ENCODE data around the gene MMP14. TPM values are rescaled to one million over a fixed set of nuclear protein-coding genes. Genes with fewer than 3 reads are reported as not detected.
A peak's percentile ranks its signal among the peaks of the same experiment; 100 is the strongest.

MMP14 gene
- total RNA-seq (2021) (22.4 and 34.8 TPM in 2 replicates), Bru-seq, nascent RNA (percentile 47 among the genes with signal in this experiment), BruChase-seq, experiment 1, labeled RNA remaining after a 2-hour chase (percentile 68 among the genes with signal in this experiment), BruChase-seq, experiment 2, labeled RNA remaining after a 6-hour chase (percentile 84 among the genes with signal in this experiment)
- long read RNA-seq, partial matches to known transcripts, result 4 of 6 reads
- long read RNA-seq, other reads (novel, unspliced or antisense), result 1 of 6 reads

DNA sequence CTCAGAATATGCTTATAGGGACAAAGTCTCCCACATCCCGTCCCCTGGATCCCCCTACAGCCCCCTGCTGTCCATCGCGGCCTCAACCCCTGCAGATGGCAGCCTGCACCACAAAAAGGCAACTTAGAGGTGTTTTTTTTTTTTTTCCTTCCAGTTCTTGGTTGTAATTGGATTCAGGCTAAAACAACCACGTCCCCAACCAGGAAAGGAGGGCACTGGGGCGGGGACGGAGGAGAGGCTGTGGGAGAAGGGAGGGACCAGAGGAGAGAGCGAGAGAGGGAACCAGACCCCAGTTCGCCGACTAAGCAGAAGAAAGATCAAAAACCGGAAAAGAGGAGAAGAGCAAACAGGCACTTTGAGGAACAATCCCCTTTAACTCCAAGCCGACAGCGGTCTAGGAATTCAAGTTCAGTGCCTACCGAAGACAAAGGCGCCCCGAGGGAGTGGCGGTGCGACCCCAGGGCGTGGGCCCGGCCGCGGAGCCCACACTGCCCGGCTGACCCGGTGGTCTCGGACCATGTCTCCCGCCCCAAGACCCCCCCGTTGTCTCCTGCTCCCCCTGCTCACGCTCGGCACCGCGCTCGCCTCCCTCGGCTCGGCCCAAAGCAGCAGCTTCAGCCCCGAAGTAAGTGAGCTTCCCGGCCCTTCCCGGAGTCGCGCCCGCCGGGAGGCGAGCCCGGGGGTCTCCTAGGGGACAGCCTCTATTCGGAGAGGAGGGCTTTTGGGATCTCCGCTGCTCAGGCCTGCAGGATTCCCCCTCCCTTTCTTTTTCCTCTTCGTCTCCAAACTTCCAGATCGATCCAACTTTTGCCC lies at the start of gene MMP14:
TSS of gene MMP14 (plus strand) at position 285 of the 813 bp plus-strand sequence. CDS start at position 518, 233 bp downstream.
- H4K20me1 ChIP-seq (ENCODE audit: insufficient read depth), result no peaks in the 10 kb centered on the region
- H3K4me1 ChIP-seq (replicated peaks; ENCODE audit: insufficient read depth), result no peaks in the 10 kb centered on the region
- TF ChIP-seq EZH2 (IDR thresholded peaks at IDR 0.05; ENCODE audit: low read depth), result no peak
- TF ChIP-seq, protein P1, sequence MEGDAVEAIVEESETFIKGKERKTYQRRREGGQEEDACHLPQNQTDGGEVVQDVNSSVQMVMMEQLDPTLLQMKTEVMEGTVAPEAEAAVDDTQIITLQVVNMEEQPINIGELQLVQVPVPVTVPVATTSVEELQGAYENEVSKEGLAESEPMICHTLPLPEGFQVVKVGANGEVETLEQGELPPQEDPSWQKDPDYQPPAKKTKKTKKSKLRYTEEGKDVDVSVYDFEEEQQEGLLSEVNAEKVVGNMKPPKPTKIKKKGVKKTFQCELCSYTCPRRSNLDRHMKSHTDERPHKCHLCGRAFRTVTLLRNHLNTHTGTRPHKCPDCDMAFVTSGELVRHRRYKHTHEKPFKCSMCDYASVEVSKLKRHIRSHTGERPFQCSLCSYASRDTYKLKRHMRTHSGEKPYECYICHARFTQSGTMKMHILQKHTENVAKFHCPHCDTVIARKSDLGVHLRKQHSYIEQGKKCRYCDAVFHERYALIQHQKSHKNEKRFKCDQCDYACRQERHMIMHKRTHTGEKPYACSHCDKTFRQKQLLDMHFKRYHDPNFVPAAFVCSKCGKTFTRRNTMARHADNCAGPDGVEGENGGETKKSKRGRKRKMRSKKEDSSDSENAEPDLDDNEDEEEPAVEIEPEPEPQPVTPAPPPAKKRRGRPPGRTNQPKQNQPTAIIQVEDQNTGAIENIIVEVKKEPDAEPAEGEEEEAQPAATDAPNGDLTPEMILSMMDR (conservative IDR thresholded peaks at IDR 0.05), result no peak
- intact Hi-C loops (cut with micrococcal nuclease; ENCODE audit: unreplicated experiment), result no loop called here
- H3K4me3 ChIP-seq, result peak within 1 kb of the TSS; percentile 57; the same call in 1 of the 2 replicates
- no peaks in the 10 kb centered on the region for H3K9me3 ChIP-seq (ENCODE audit: insufficient read depth, low read depth)
- TSS peak; percentile 13 for BruUV-seq (replicated peaks)
- peak within 1 kb of the TSS; percentile 81 for H2AFZ ChIP-seq
- DNase-seq, result no peak
- CTCF ChIA-PET, result no interaction called here
- no peaks in the 10 kb centered on the region for H3F3A ChIP-seq (ENCODE audit: insufficient read depth, low read depth)
- H3K27me3 ChIP-seq (ENCODE audit: insufficient read depth, low read depth), result no peaks in the 10 kb centered on the region
- H3K4me2 ChIP-seq, result peak within 1 kb of the TSS; percentile 58
- H3K36me3 ChIP-seq (ENCODE audit: low read depth), result no peaks in the 10 kb centered on the region
- H3K79me2 ChIP-seq (ENCODE audit: low read depth), result no peaks in the 10 kb centered on the region
- no peak within 1 kb of the TSS for H3K27ac ChIP-seq
- POLR2A ChIA-PET (ENCODE audit: unreplicated experiment), result interaction anchor here (0.7 kb wide), 1 partner anchor 313 kb away, joined by 3 read pairs; no protein-coding TSS in a partner anchor
- H3K9me2 ChIP-seq (ENCODE audit: insufficient read depth), result no peaks in the 10 kb centered on the region

DNA sequence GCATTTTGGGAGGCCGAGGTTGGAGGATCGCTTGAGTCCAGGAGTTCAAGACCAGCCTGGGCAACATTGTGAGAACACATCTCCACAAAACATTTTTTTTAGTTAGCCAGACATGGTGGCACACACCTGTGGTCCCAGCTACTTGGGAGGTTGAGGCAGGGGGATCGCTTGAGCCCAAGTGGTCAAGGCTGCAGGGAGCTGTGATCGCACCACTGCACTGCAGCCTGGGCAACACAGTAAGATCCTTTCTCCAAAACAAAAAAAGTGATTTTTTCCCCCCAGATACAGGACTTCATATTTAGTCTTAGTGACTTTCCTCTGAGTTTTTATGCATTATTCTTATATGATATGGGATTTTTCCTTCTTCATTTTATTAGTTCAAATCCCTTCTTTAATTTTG lies 49.7 kb upstream of the MMP14 start:
- no peak overlapping the region for H3K27ac ChIP-seq
- H3K4me1 ChIP-seq (replicated peaks; ENCODE audit: insufficient read depth), result peaks cover 19% of the 10 kb centered on the region
- no peak for DNase-seq
- intact Hi-C loops (cut with micrococcal nuclease; ENCODE audit: unreplicated experiment), result no loop called here
- H3K4me2 ChIP-seq, result no peak overlapping the region
- H3K9me2 ChIP-seq (ENCODE audit: insufficient read depth), result no peaks in the 10 kb centered on the region
- CTCF ChIA-PET, result no interaction called here
- H3K4me3 ChIP-seq, result no peak overlapping the region
- H2AFZ ChIP-seq, result no peak overlapping the region
- H3F3A ChIP-seq (ENCODE audit: insufficient read depth, low read depth), result 0 out of 2 replicates have a peak, but pooled peaks cover 4% of the 10 kb centered on the region
- POLR2A ChIA-PET (ENCODE audit: unreplicated experiment), result no interaction called here
- TF ChIP-seq, protein P1 (conservative IDR thresholded peaks at IDR 0.05), result no peak
- no peak for TF ChIP-seq EZH2 (IDR thresholded peaks at IDR 0.05; ENCODE audit: low read depth)
- no peaks in the 10 kb centered on the region for H3K36me3 ChIP-seq (ENCODE audit: low read depth)
- BruUV-seq (replicated peaks), result no TSS peak
- no peaks in the 10 kb centered on the region for H3K9me3 ChIP-seq (ENCODE audit: insufficient read depth, low read depth)
- H3K27me3 ChIP-seq (ENCODE audit: insufficient read depth, low read depth), result no peaks in the 10 kb centered on the region
- H4K20me1 ChIP-seq (ENCODE audit: insufficient read depth), result no peaks in the 10 kb centered on the region
- no peaks in the 10 kb centered on the region for H3K79me2 ChIP-seq (ENCODE audit: low read depth)

- Histone ChIP-seq H3K9me2 (ENCODE audit: insufficient read depth) (no peaks in the 10 kb centered on the region), H3K4me1 (replicated peaks; ENCODE audit: insufficient read depth) (peaks cover 19% of the 10 kb centered on the region), H3K4me3 (no peak overlapping the region), H4K20me1 (ENCODE audit: insufficient read depth) (no peaks in the 10 kb centered on the region), H3F3A (ENCODE audit: insufficient read depth, low read depth) (0 out of 2 replicates have a peak, but pooled peaks cover 4% of the 10 kb centered on the region), H3K27ac (no peak overlapping the region), H3K27me3 (ENCODE audit: insufficient read depth, low read depth) (no peaks in the 10 kb centered on the region), H3K36me3 (ENCODE audit: low read depth) (no peaks in the 10 kb centered on the region), H2AFZ (no peak overlapping the region), H3K79me2 (ENCODE audit: low read depth) (no peaks in the 10 kb centered on the region), H3K9me3 (ENCODE audit: insufficient read depth, low read depth) (no peaks in the 10 kb centered on the region), H3K4me2 (no peak overlapping the region)
- ChIA-PET CTCF (no interaction called here), POLR2A (ENCODE audit: unreplicated experiment) (interaction anchor here (0.7 kb wide), 1 partner anchor 600 kb away, joined by 5 read pairs; no protein-coding TSS in a partner anchor)
- intact Hi-C loops (cut with micrococcal nuclease; ENCODE audit: unreplicated experiment), result no loop called here
- no TSS peak for BruUV-seq (replicated peaks)
- DNase-seq, result no peak
- TF ChIP-seq, protein P1 (conservative IDR thresholded peaks at IDR 0.05), result no peak
- TF ChIP-seq EZH2 (IDR thresholded peaks at IDR 0.05; ENCODE audit: low read depth), result no peak
Observed at GRCh38 chr14:22791301-22791700, 45.1 kb upstream of the MMP14 start.

All from PC-9 (cell line).